SK-N-SH treated with all-trans-retinoic acid at 6 μM for 48 hours (cell line): ENCODE results near the gene USP4.

Source experiments
- ARNTL ChIP-seq: fragments of 450-650 bp; formaldehyde crosslinking; IDR thresholded peaks from 2 replicates; pipeline ENCODE4 v1.5.0; 2020; ENCODE audit warnings: low read depth, mild to moderate bottlenecking, moderate library complexity, borderline replicate concordance
- CSDC2 ChIP-seq: fragments of 250-450 bp; sonication (Bioruptor Pico); IDR thresholded peaks from 2 replicates; pipeline ENCODE4 v1.5.0; 2020; ENCODE audit warnings: mild to moderate bottlenecking, moderate library complexity
- GLIS3 ChIP-seq: fragments of 250-450 bp; sonication (Bioruptor Pico); IDR thresholded peaks from 2 replicates; pipeline ENCODE4 v1.5.0; 2020; ENCODE audit warnings: mild to moderate bottlenecking, moderate library complexity
- ISL1 ChIP-seq: fragments of 250-450 bp; sonication (Bioruptor Pico); IDR thresholded peaks from 2 replicates; pipeline ENCODE4 v2.1.2; 2022; ENCODE audit warnings: mild to moderate bottlenecking, moderate library complexity
- RARB ChIP-seq: fragments of 250-450 bp; sonication (Bioruptor Pico); IDR thresholded peaks from 2 replicates; pipeline ENCODE4 v1.8.0; 2021; ENCODE audit warnings: mild to moderate bottlenecking, moderate library complexity
- TOX ChIP-seq: fragments of 250-450 bp; sonication (Bioruptor Pico); IDR thresholded peaks from 2 replicates; pipeline ENCODE4 v1.8.0; 2021; ENCODE audit warnings: mild to moderate bottlenecking, moderate library complexity, borderline replicate concordance
- TSHZ2 ChIP-seq: fragments of 250-450 bp; sonication (Bioruptor Pico); IDR thresholded peaks from 2 replicates; pipeline ENCODE4 v1.5.0; 2020; ENCODE audit warnings: mild to moderate bottlenecking, moderate library complexity
- ZFP30 ChIP-seq: fragments of 450-650 bp; formaldehyde crosslinking; IDR thresholded peaks from 2 replicates; pipeline ENCODE4 v1.5.0; 2022; ENCODE audit warnings: mild to moderate bottlenecking, moderate library complexity
- TF ChIP-seq, protein P1 (sequence below): fragments of 250-450 bp; sonication (Bioruptor Pico); IDR thresholded peaks from 2 replicates; pipeline ENCODE4 v1.8.0; 2020; ENCODE audit warnings: mild to moderate bottlenecking, moderate library complexity, borderline replicate concordance
- TF ChIP-seq, protein P2 (sequence below): fragments of 250-450 bp; sonication (Bioruptor Pico); IDR thresholded peaks from 2 replicates; pipeline ENCODE4 v1.8.0; 2021; ENCODE audit warnings: low read depth, mild to moderate bottlenecking, moderate library complexity, borderline replicate concordance

DNA sequence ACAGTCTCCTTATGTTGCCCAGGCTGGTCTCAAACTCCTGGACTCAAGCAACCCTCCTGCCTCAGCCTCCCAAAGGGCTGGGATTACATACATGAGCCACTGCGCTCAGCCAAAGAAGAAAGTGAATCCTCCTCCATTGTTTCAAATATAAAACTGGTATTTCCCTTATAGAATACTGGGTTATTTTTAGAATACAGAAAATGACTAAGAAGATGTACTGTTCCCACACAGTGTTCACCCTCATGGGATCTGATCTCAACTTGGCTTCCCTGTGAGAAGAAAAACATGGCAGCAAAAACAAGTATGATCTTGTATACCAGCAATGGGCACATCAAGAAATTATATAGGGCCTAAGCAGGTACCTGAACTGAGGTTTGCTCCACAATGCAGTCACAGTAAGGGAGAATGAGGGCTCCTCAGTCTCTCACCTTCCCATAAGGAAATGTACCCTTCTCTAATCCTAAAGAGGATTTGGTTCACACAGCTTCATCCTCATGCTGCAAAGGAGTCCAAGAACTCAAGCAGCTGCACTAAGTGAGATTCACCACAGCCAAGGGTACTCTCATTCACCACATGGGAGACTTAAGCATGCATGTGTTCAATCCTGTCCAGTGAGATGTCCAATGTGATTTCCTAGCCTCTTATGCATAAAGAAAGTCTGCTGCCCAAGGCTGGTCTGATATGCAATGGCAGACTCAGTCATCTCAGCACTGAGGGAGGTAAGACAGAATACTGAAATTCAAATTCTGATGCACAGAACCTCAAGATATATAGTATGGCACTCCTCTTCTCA lies 25.8 kb downstream of the USP4 start:
- TF ChIP-seq, protein P1, sequence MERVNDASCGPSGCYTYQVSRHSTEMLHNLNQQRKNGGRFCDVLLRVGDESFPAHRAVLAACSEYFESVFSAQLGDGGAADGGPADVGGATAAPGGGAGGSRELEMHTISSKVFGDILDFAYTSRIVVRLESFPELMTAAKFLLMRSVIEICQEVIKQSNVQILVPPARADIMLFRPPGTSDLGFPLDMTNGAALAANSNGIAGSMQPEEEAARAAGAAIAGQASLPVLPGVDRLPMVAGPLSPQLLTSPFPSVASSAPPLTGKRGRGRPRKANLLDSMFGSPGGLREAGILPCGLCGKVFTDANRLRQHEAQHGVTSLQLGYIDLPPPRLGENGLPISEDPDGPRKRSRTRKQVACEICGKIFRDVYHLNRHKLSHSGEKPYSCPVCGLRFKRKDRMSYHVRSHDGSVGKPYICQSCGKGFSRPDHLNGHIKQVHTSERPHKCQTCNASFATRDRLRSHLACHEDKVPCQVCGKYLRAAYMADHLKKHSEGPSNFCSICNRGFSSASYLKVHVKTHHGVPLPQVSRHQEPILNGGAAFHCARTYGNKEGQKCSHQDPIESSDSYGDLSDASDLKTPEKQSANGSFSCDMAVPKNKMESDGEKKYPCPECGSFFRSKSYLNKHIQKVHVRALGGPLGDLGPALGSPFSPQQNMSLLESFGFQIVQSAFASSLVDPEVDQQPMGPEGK (CRISPR knock-in tag), result no peak
- TF ChIP-seq CSDC2 (CRISPR knock-in tag) (no peak), ARNTL (CRISPR knock-in tag) (no peak), ISL1 (no peak), GLIS3 (CRISPR knock-in tag) (no peak), TOX (no peak), ZFP30 (no peak), TSHZ2 (no peak), RARB (CRISPR knock-in tag) (no peak)
- TF ChIP-seq, protein P2, sequence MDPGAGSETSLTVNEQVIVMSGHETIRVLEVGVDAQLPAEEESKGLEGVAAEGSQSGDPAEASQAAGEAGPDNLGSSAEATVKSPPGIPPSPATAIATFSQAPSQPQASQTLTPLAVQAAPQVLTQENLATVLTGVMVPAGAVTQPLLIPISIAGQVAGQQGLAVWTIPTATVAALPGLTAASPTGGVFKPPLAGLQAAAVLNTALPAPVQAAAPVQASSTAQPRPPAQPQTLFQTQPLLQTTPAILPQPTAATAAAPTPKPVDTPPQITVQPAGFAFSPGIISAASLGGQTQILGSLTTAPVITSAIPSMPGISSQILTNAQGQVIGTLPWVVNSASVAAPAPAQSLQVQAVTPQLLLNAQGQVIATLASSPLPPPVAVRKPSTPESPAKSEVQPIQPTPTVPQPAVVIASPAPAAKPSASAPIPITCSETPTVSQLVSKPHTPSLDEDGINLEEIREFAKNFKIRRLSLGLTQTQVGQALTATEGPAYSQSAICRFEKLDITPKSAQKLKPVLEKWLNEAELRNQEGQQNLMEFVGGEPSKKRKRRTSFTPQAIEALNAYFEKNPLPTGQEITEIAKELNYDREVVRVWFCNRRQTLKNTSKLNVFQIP, result no peak
